ENCODE results near the gene TRAPPC11. TPM values are rescaled to one million over a fixed set of nuclear protein-coding genes. Genes with fewer than 3 reads are reported as not detected.

TRAPPC11 gene
- total RNA-seq, 1 experiment from 2014 or later, result 15.6 TPM

- TF ChIP-seq, protein P1, sequence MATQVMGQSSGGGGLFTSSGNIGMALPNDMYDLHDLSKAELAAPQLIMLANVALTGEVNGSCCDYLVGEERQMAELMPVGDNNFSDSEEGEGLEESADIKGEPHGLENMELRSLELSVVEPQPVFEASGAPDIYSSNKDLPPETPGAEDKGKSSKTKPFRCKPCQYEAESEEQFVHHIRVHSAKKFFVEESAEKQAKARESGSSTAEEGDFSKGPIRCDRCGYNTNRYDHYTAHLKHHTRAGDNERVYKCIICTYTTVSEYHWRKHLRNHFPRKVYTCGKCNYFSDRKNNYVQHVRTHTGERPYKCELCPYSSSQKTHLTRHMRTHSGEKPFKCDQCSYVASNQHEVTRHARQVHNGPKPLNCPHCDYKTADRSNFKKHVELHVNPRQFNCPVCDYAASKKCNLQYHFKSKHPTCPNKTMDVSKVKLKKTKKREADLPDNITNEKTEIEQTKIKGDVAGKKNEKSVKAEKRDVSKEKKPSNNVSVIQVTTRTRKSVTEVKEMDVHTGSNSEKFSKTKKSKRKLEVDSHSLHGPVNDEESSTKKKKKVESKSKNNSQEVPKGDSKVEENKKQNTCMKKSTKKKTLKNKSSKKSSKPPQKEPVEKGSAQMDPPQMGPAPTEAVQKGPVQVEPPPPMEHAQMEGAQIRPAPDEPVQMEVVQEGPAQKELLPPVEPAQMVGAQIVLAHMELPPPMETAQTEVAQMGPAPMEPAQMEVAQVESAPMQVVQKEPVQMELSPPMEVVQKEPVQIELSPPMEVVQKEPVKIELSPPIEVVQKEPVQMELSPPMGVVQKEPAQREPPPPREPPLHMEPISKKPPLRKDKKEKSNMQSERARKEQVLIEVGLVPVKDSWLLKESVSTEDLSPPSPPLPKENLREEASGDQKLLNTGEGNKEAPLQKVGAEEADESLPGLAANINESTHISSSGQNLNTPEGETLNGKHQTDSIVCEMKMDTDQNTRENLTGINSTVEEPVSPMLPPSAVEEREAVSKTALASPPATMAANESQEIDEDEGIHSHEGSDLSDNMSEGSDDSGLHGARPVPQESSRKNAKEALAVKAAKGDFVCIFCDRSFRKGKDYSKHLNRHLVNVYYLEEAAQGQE (IDR thresholded peaks at IDR 0.05; ENCODE audit: low read depth), result no peak
- TF ChIP-seq SRF (IDR thresholded peaks at IDR 0.05; ENCODE audit: low read depth), result no peak
- TF ChIP-seq EZH2 (IDR thresholded peaks at IDR 0.05), result no peak
- TF ChIP-seq JUND (IDR thresholded peaks at IDR 0.05), result no peak
- TF ChIP-seq EZH2phosphoT487 (IDR thresholded peaks at IDR 0.05; ENCODE audit: borderline replicate concordance), result no peak
- TF ChIP-seq POLR2A (IDR thresholded peaks at IDR 0.05; ENCODE audit: borderline replicate concordance, extremely low read depth, insufficient read depth, insufficient read length), result no peak
Observed at GRCh38 chr4:183718876-183719275, 59.8 kb downstream of the TRAPPC11 start (continued).

DNA sequence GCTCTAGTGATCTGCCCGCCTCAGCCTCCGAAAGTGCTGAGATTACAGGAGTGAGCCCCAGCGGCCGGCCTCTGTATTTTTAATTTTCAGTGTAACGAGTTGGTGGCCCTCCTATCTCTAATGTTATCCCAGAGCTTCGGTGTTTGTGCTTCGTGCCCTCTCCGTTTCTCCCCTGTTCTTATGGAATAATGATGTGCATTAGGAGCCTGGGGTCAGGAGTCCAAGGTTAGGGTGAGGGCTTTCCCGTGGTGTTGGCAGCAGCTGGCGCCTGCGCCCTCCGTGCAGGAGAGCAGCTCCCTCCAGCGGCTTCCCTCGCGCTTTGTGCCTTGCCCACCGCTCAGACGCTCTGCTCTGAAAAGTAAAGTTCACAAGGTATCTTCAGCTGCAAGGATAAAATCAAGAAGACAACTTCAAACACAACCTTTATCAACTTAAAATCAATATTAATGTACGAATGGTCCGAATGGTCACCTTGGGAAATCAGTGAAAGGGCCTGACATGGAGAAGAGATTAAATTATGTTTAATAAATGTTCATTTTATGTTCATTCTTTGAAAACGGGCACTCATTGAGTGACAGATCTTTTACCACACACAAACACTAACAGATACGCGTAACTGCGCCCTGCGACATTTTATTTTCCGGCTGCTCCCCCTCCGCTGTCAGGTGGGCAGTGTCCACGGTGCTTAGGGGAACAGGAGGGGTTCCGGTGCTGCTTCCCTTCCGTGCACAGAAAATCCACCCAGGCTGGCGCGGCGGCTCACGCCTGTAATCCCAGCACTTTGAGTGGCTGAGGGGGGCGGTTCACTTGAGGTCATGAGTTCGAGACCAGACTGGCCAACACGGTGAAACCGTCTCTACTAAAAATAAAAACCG is 62.4 kb downstream of the TRAPPC11 start:
- no TSS peak for BruUV-seq (replicated peaks)
- Histone ChIP-seq H3K27ac (ENCODE audit: low read depth, low read length) (no peak overlapping the region), H3K4me3 (replicated peaks in 1 of 2; ENCODE audit: low read depth in 1 of 2, low read length in 2 of 2) (no peak overlapping the region), H3K4me1 (ENCODE audit: control insufficient read depth in 1 of 2, insufficient read depth in 2 of 2, low read length in 2 of 2) (no peaks in the 10 kb centered on the region), H3K9me2 (ENCODE audit: insufficient read depth) (no peaks in the 10 kb centered on the region), H3K9me3 (ENCODE audit: control insufficient read depth in 1 of 2, insufficient read depth in 1 of 2, low read depth in 1 of 2, low read length in 2 of 2) (no peaks in the 10 kb centered on the region), H3K36me3 (ENCODE audit: control insufficient read depth in 1 of 2, insufficient read depth in 2 of 2, low read length in 2 of 2) (no peaks in the 10 kb centered on the region), H3K9ac (ENCODE audit: low read length) (no peak overlapping the region), H4K20me1 (ENCODE audit: insufficient read depth) (no peaks in the 10 kb centered on the region), H3K4me2 (ENCODE audit: low read length) (no peak overlapping the region), H3K27me3 (ENCODE audit: insufficient read depth, low read length) (no peaks in the 10 kb centered on the region), H3K79me2 (ENCODE audit: insufficient read depth, low read length) (no peaks in the 10 kb centered on the region), H2AFZ (ENCODE audit: low read depth, low read length, poor library complexity, severe bottlenecking) (no peak overlapping the region)
- CTCF ChIA-PET, result no interaction called here
- DNase-seq (ENCODE audit: low read depth, low spot score) (no peak), ATAC-seq (no peak)
- TF ChIP-seq EGR1 (IDR thresholded peaks at IDR 0.05; ENCODE audit: low read depth) (no peak), ZBTB33 (IDR thresholded peaks at IDR 0.05; ENCODE audit: extremely low read depth, insufficient replicate concordance, low read length) (no peak), TCF7L2 (IDR thresholded peaks at IDR 0.05; ENCODE audit: borderline replicate concordance, extremely low read depth, insufficient read depth, insufficient read length) (no peak), EZH2phosphoT487 (IDR thresholded peaks at IDR 0.05; ENCODE audit: borderline replicate concordance) (no peak)
- intact Hi-C loops (cut with micrococcal nuclease), result no loop called here
- RAD21 ChIA-PET (ENCODE audit: low non-redundant PET in 1 of 2, low total read pairs in 2 of 2, uncharacterized antibody in 2 of 2, unreplicated experiment in 2 of 2), result no interaction called here
- POLR2A ChIA-PET, result no interaction called here
